ENCODE data around the gene DDX27. TPM values are rescaled to one million over a fixed set of nuclear protein-coding genes. Genes with fewer than 3 reads are reported as not detected.

DDX27 gene
- total and polyA plus RNA-seq, 2 of the 13 experiments (the other 11 are each of a cell fraction or from before 2014, with no cell fraction given) = 42.6 to 72.8 TPM

DNA sequence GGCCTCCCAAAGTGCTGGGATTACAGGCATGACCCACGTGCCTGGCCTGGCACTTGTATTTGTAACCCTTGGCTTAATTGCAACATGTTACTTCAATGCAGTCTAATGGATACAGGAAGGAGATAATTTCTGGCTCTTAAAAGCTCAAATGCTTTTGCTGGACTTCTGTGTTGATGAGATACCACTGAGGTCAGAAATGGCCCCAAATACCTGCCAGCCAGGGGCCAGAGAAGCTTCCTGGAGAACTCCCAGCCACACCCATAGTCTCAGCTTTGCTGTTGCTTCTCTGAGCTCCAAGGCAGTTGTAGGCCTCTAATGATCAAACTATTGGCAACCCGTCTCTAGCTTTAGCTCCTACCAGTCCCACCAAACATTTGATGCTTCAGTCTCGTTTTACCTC is 72.8 kb downstream of the DDX27 start:
- H3K27me3 ChIP-seq (ENCODE audit: control insufficient read depth in 1 of 2, insufficient read depth in 2 of 2, low read length in 2 of 2) = no peaks in the 10 kb centered on the region
- WGBS (ENCODE audit: low lambda C conversion rate) = 73% methylated on average over 3 of the region's 3 CpGs
- H4K20me1 ChIP-seq (ENCODE audit: insufficient read depth, low read length) = peaks cover 40% of the 10 kb centered on the region
- intact Hi-C loops (cut with micrococcal nuclease; ENCODE audit: unreplicated experiment) (no loop called here), in situ Hi-C loops (cut with HindIII; ENCODE audit: extremely low pct_ligation_motif_present, low pct_unique_long_range_greater_than_20kb) (no loop called here)
- H3K27ac ChIP-seq (ENCODE audit: extremely low read length, insufficient read depth, low read length) = no peak overlapping the region
- no peak overlapping the region for H3K9ac ChIP-seq (ENCODE audit: insufficient read depth, low read depth, low read length)
- BruUV-seq (replicated peaks) = no TSS peak
- no peaks in the 10 kb centered on the region for H3K9me3 ChIP-seq (ENCODE audit: low read length)
- FAIRE-seq (no peak), ATAC-seq (peak; percentile 4), DNase-seq (ENCODE audit: low spot score) (no peak)
- H3K4me1 ChIP-seq (ENCODE audit: insufficient read depth, low read length) = peaks cover 16% of the 10 kb centered on the region
- TF ChIP-seq, protein P1, sequence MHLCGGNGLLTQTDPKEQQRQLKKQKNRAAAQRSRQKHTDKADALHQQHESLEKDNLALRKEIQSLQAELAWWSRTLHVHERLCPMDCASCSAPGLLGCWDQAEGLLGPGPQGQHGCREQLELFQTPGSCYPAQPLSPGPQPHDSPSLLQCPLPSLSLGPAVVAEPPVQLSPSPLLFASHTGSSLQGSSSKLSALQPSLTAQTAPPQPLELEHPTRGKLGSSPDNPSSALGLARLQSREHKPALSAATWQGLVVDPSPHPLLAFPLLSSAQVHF (CRISPR knock-in tag; IDR thresholded peaks at IDR 0.05) = 0 out of 2 replicates have a peak, but pooled peaks have one; percentile 1
- TF ChIP-seq ZSCAN31 (CRISPR knock-in tag; IDR thresholded peaks at IDR 0.05; ENCODE audit: low read depth) (no peak), MIER3 (CRISPR knock-in tag; IDR thresholded peaks at IDR 0.05; ENCODE audit: borderline replicate concordance) (peak; percentile 5; the same call in 1 of the 2 replicates), ZMYM2 (CRISPR knock-in tag; IDR thresholded peaks at IDR 0.05) (no peak)
- TF ChIP-seq, protein P2, sequence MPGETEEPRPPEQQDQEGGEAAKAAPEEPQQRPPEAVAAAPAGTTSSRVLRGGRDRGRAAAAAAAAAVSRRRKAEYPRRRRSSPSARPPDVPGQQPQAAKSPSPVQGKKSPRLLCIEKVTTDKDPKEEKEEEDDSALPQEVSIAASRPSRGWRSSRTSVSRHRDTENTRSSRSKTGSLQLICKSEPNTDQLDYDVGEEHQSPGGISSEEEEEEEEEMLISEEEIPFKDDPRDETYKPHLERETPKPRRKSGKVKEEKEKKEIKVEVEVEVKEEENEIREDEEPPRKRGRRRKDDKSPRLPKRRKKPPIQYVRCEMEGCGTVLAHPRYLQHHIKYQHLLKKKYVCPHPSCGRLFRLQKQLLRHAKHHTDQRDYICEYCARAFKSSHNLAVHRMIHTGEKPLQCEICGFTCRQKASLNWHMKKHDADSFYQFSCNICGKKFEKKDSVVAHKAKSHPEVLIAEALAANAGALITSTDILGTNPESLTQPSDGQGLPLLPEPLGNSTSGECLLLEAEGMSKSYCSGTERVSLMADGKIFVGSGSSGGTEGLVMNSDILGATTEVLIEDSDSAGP (CRISPR knock-in tag; IDR thresholded peaks at IDR 0.05; ENCODE audit: borderline replicate concordance) = no peak
- TF ChIP-seq, protein P3, sequence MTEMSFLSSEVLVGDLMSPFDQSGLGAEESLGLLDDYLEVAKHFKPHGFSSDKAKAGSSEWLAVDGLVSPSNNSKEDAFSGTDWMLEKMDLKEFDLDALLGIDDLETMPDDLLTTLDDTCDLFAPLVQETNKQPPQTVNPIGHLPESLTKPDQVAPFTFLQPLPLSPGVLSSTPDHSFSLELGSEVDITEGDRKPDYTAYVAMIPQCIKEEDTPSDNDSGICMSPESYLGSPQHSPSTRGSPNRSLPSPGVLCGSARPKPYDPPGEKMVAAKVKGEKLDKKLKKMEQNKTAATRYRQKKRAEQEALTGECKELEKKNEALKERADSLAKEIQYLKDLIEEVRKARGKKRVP (CRISPR knock-in tag; IDR thresholded peaks at IDR 0.05) = peak in 1 of 2 experiments; percentile 42; a peak in 1 of 4 replicates
- peaks cover 13% of the 10 kb centered on the region for H3K79me2 ChIP-seq (ENCODE audit: insufficient read depth, low read length)
- ChIA-PET CTCF (ENCODE audit: low intra/inter-chr PET ratio, low total read pairs) (no interaction called here), POLR2A (interaction anchor here (1.9 to 4.2 kb wide), 2 partner anchors 11 to 73 kb away, joined by 5 to 46 read pairs; partner anchors contain the start of genes DDX27 and ZNFX1)
- H3K4me3 ChIP-seq (replicated peaks in 1 of 3; ENCODE audit: insufficient read depth in 1 of 3, low read depth in 2 of 3, low read length in 3 of 3) = no peak overlapping the region
- peaks cover 27 to 42% of the 10 kb centered on the region in 2 experiments for H3K36me3 ChIP-seq (replicated peaks in 1 of 2; ENCODE audit: control insufficient read depth in 1 of 2, insufficient read depth in 2 of 2, low read length in 2 of 2)
- H2AFZ ChIP-seq (ENCODE audit: low read length) = no peak overlapping the region
- H3K4me2 ChIP-seq (ENCODE audit: low read depth, low read length) = no peak overlapping the region
